Measurements from ENCODE around the gene MYO9A. TPM values are rescaled to one million over a fixed set of nuclear protein-coding genes. Genes with fewer than 3 reads are reported as not detected.

Gene MYO9A
- total RNA-seq, 1 experiment from 2014 or later, result 41.6 TPM

GRCh38 chr15:72092006-72092405 lies 25.9 kb downstream of the MYO9A start:
- H3K27me3 ChIP-seq (ENCODE audit: control insufficient read depth, insufficient read depth, low read length), result no peaks in the 10 kb centered on the region
- in situ Hi-C loops (cut with HindIII; ENCODE audit: low pct_unique_long_range_greater_than_20kb, low sequenced_read_pairs) (no loop called here), intact Hi-C loops (cut with micrococcal nuclease; ENCODE audit: unreplicated experiment) (no loop called here)
- no peaks in the 10 kb centered on the region for H3K4me1 ChIP-seq (ENCODE audit: control insufficient read depth, insufficient read depth, low read length)
- POLR2A ChIA-PET, result interaction anchor here (0.6 kb wide), 1 partner anchor 767 kb away, joined by 4 read pairs; no protein-coding TSS in a partner anchor
- no peak for TF ChIP-seq CTCF (IDR thresholded peaks at IDR 0.05)
- TF ChIP-seq SIN3A (IDR thresholded peaks at IDR 0.05; ENCODE audit: borderline replicate concordance, insufficient read depth, low read depth, low read length), result no peak
- no peak for TF ChIP-seq REST (IDR thresholded peaks at IDR 0.05; ENCODE audit: insufficient read depth in 1 of 2, low read depth in 2 of 2, low read length in 1 of 2)
- TF ChIP-seq POLR2AphosphoS5 (IDR thresholded peaks at IDR 0.05; ENCODE audit: low read depth, low read length), result no peak
- TF ChIP-seq TCF7L2 (IDR thresholded peaks at IDR 0.05; ENCODE audit: low read depth, low read length), result no peak
- H3K36me3 ChIP-seq (ENCODE audit: control insufficient read depth, insufficient read depth, low read length), result no peaks in the 10 kb centered on the region
- no peak overlapping the region for H3K27ac ChIP-seq (ENCODE audit: low read length)
- no peaks in the 10 kb centered on the region for H3K9me3 ChIP-seq (ENCODE audit: control insufficient read depth, insufficient read depth, low read depth, low read length)
- no TSS peak for BruUV-seq (replicated peaks)
- H3K4me3 ChIP-seq (ENCODE audit: low read depth in 2 of 2, low read length in 2 of 2), result no peak overlapping the region
- DNase-seq (ENCODE audit: low read depth, low spot score) (no peak), ATAC-seq (no peak)
- CTCF ChIA-PET, result interaction anchor here (0.6 to 1.1 kb wide), 2 partner anchors 39 to 69 kb away, joined by 4 read pairs; no protein-coding TSS in a partner anchor

GRCh38 chr15:72086920-72087648 lies 30.9 kb downstream of the MYO9A start:
- Histone ChIP-seq H3K9me3 (ENCODE audit: control insufficient read depth, insufficient read depth, low read depth, low read length) (no peaks in the 10 kb centered on the region), H3K27me3 (ENCODE audit: control insufficient read depth, insufficient read depth, low read length) (no peaks in the 10 kb centered on the region), H3K4me1 (ENCODE audit: control insufficient read depth, insufficient read depth, low read length) (no peaks in the 10 kb centered on the region), H3K36me3 (ENCODE audit: control insufficient read depth, insufficient read depth, low read length) (no peaks in the 10 kb centered on the region), H3K27ac (ENCODE audit: low read length) (no peak overlapping the region), H3K4me3 (ENCODE audit: low read depth in 2 of 2, low read length in 2 of 2) (no peak overlapping the region)
- DNase-seq (ENCODE audit: low read depth, low spot score), result no peak
- intact Hi-C loops (cut with micrococcal nuclease; ENCODE audit: unreplicated experiment) (no loop called here), in situ Hi-C loops (cut with HindIII; ENCODE audit: low pct_unique_long_range_greater_than_20kb, low sequenced_read_pairs) (no loop called here)
- TF ChIP-seq POLR2AphosphoS5 (IDR thresholded peaks at IDR 0.05; ENCODE audit: low read depth, low read length), result no peak
- TF ChIP-seq TCF7L2 (IDR thresholded peaks at IDR 0.05; ENCODE audit: low read depth, low read length), result no peak
- TF ChIP-seq CTCF (IDR thresholded peaks at IDR 0.05), result no peak
- no peak for TF ChIP-seq SIN3A (IDR thresholded peaks at IDR 0.05; ENCODE audit: borderline replicate concordance, insufficient read depth, low read depth, low read length)
- no peak for TF ChIP-seq REST (IDR thresholded peaks at IDR 0.05; ENCODE audit: insufficient read depth in 1 of 2, low read depth in 2 of 2, low read length in 1 of 2)
- ChIA-PET CTCF (no interaction called here), POLR2A (no interaction called here)
- no TSS peak for BruUV-seq (replicated peaks)
- no peak for ATAC-seq

Data from Panc1 (cell line).